Measurements from ENCODE around the gene PGLYRP2. TPM values are rescaled to one million over a fixed set of nuclear protein-coding genes. Genes with fewer than 3 reads are reported as not detected.

The PGLYRP2 gene
- total RNA-seq, 4 donors from 2014 or later = not detected

GRCh38 chr19:15432629-15433518 is 46.4 kb downstream of the PGLYRP2 start:
- TF ChIP-seq CTCF (IDR thresholded peaks at IDR 0.05; ENCODE audit: low read depth) = no peak

GRCh38 chr19:15432018-15432494 is 47.2 kb downstream of the PGLYRP2 start:
- TF ChIP-seq CTCF (IDR thresholded peaks at IDR 0.05; ENCODE audit: low read depth) = no peak

- TF ChIP-seq CTCF (IDR thresholded peaks at IDR 0.05; ENCODE audit: low read depth) = no peak
Measured at GRCh38 chr19:15431396-15432017, 47.8 kb downstream of the PGLYRP2 start.

- no peak for TF ChIP-seq CTCF (IDR thresholded peaks at IDR 0.05; ENCODE audit: low read depth)
Measured at GRCh38 chr19:15430526-15431120, 48.7 kb downstream of the PGLYRP2 start.

- no peak for TF ChIP-seq CTCF (IDR thresholded peaks at IDR 0.05; ENCODE audit: low read depth)
Measured at GRCh38 chr19:15429825-15430467, 49.4 kb downstream of the PGLYRP2 start.

GRCh38 chr19:15428956-15429824 is 50.1 kb downstream of the PGLYRP2 start:
- TF ChIP-seq CTCF (IDR thresholded peaks at IDR 0.05; ENCODE audit: low read depth) = no peak
